Central memory CD4-positive, alpha-beta T cell (primary cell): ENCODE data around the gene ZNF726.
"Not testable (repeated sequence)": the region's sequence is repeated elsewhere in the genome, so short reads cannot be mapped to it uniquely, and the experiment has no call there.

ENCODE experiments used
- DNase-seq: peaks from one replicate; pipeline ENCODE4 v3.0.0; 2022
- total RNA-seq, 3 experiments: gene quantifications; one replicate each; lab custom pipeline; 2026; lab: John Stamatoyannopoulos, UW

The ZNF726 gene
- total RNA-seq: 2.9 to 5.8 (median 5.5) reads per million in 3 experiments

DNA sequence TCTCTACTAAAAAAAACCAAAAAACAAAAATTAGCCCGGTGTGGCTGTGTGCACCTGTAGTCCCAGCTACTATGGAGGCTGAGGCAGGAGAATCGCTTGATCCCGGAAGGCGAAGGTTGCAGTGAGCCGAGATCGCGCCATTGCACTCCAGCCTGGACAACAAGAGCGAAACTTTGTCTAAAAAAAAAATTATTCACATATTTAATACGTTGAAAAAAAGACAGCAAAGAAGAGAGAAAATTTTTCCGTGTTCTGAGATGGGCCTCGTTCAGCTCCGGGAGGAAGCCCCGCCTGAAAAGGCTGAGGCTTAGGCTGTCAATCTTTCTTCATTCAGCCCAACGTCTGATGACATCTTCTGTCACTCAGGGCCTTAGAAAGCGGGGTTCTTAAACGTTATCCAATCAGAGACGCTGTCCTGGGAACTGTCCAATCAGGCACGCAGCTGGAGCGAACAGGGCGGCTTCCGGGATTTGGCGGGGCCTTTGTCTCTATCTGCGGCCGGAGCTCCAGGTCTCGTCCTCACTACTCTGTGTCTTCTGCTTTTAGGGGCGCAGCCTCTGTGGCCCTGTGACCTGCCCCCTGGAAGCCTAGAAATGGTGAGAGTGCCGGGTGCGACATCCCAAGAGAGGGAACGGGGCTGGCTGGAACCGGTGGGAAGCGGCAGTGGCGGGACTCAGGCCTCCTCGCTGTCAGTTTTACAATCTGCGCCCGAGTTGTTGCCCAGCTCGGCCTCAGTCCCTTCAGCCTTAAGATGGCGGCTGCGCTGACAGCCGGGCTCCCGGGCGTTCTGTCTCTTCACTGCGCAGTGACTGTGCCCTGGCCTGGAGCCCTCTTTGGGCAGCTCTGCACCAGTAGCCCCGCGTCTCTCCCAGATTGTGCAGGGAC lies at the start of gene ZNF726:
TSS of gene ZNF726 (plus strand) at position 485 of the 885 bp plus-strand sequence. CDS start at position 594, 109 bp downstream.
- DNase-seq: peak; percentile 86

DNA sequence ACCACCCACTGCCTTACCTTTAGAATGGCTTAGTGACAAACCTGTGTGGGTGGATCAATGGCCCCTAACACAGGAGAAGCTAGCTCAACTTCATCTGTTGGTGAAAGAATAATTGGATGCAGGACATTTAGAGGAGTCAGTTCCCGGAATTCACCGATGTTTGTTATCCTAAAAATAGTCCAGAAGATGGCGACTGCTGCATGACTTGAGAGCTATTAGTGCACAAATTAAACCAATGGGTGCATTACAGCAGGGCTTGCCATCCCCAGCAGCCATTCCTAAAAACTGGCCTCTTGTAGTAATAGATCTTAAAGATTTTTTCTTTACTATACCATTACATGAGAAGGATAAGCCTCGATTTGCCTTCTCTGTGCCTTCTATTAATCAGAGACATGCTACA lies 46.8 kb upstream of the ZNF726 start:
- no peak for DNase-seq

DNA sequence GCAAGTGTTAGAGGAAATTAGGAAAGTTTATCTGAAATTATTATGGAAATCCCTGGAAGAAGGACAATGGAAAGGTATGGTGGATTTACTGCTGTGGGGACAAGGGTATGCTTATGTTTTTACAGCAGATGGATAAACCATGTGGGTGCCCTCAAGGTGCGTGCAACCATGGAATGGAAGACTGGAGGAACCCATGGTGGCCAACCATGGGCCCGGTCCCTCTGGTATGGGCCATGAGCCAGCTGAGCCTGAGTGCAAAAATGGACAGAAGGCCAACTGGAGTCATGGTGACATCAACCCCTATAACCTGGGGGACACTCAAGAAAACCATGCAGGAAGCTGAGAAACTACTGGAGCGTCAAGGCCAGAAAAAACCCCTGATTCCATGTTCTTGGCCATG lies 46.1 kb upstream of the ZNF726 start:
- DNase-seq: no peak

DNA sequence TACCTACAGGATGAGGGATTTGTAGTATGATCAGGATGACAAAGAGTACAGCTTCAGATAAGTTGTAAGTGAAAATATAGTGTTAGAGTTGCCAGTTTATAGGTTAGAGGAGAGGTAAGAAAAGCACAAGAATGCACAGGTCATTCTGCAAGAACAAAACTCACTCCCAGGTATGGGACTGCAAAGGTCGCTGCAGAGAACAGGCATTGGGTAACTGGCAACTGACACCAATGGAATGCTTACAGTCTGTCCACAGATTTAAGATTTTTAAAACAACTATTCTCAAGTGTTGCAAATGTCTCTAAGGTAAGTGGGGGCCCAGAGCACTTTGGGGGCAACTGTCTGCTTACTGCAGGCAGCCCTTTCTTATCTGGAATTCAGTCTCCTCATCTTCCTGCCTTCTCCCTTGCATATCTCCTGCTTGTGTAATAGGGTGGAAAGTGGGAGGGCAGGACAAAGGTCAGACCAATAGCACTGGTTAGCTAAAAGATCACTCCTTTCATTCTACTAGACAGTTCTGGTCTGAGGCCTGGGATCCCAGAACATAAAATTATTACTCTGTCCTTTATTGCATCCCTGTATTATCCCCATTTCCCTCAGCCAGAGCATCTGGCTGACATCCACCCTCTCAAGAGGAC lies 42.3 kb upstream of the ZNF726 start:
- no peak for DNase-seq

DNA sequence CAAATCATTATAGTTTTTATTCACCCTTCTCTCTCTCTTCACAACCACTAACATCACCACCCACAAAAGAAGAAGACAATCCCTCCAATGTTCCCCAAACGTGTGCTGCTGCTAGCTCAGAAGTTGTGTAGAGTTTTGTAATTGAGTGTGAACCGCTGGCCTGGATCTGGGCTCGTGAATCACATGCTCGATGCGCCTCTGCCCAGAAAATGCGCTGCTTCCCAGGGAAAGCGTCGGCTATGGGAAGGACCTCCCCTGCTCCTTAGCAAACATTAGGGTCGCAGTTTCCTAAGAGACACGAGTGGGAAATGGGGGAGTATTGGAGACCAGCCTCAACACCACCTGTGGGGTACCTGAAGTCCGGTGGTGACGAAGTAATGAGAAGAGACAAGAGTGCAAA lies 38.4 kb upstream of the ZNF726 start:
- no peak for DNase-seq

DNA sequence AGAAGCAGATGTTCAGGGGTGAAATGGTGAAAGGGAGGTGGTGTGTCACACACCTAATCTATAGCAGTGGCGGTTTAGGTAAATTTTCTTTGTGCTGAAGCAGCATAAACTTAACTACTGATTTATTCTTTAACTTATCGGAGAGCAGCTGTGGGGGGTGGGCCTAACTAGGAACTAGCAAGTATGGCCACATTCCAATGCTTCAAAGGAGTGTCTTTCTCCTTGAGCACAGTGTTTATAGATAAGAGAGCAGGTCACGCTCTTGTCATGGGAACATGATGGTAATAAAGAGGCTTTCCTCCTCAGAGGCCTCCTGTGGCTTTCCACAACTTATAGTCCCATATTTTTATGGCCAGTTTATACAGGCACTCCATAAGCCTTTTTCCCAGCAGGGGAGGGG lies 37.9 kb upstream of the ZNF726 start:
- DNase-seq: not testable (repeated sequence)

DNA sequence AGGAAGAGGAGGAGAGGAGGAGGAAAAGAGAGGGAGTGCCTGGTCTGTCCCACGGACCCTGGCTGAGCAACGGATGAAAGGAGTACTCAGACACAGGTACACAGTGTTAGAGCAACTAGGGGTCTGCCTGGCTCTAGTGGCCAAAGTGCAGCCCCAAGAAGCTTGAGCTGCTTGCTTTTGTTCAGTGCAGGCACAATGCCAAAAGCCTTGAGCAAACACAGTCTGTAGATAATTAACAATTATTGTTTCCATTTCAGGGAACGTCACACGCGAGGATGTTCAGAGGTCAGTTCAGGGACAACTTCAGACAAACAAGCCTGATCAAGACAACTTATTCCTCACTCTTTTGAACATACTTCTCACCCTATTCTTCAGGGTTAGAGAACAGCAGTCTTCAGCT lies 32.2 kb upstream of the ZNF726 start:
- no peak for DNase-seq

DNA sequence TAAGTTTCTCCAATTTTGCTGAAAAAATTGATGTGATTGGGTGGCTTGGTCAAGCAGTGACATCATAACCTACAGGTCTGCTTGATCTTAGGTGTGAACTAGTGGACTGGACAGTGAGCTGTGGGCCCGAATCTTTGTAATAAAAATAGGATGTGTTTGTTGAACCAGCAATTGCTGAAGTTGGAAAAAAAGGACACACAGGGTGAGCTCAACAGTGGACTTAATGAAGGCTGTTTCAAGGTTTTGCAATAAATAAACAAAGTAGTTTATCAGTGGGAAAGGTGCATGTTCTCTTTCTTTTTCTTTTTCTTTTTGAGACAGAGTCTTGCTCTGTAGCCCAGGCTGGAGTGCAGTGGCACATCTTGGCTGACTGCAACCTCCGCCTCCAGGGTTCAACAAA lies 30.3 kb upstream of the ZNF726 start:
- no peak for DNase-seq

DNA sequence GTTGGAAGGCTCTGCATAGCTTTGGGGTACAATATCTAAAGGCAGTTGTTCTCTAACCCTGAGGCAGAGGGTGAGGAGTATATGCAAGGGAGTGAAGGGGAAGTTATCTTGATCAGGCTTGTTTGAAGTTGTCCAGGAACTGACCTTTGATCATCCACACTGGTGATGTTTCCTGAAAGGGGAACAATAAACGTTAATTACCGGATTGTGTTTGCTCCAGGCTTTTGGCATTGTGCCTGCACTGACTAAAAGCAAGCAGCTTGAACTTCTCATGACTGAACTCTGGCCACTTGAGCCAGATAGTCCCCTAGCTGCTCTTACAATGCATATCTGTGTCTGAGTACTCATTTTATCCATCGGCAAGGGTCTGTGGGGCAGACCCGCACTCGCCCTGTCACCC lies 27.0 kb upstream of the ZNF726 start:
- DNase-seq: no peak

DNA sequence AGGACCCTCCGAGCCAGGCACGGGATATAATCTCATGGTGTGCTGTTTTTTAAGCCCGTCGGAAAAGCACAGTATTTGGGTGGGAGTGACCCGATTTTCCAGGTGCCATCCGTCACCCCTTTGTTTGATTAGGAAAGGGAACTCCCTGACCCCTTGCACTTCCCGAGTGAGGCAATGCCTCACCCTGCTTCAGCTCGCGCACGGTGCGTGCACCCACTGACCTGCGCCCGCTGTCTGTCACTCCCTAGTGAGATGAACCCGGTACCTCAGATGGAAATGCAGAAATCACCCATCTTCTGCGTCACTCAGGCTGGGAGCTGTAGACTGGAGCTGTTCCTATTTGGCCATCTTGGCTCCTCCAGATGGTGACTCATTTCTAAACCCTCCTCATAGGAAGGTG lies 18.6 kb upstream of the ZNF726 start:
- not testable (repeated sequence) for DNase-seq

DNA sequence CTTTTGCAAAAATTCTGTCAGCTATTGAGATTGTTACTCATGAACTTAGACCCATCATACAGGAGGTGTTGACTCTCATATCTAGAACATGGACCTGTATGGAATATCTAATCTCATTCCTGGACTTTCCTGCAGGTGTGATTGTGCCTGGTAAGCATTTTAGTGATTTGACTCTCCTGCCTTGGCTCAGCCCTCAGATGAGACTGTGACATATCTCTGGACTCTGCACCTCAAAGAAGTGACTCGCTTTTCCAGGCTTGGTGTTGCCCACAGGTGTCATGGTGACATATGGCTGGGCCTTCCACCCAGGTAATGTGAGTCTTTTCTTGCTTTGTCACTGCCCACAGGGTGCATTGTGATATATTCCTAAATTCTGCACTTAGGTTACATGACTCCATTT lies 17.8 kb upstream of the ZNF726 start:
- DNase-seq: no peak

DNA sequence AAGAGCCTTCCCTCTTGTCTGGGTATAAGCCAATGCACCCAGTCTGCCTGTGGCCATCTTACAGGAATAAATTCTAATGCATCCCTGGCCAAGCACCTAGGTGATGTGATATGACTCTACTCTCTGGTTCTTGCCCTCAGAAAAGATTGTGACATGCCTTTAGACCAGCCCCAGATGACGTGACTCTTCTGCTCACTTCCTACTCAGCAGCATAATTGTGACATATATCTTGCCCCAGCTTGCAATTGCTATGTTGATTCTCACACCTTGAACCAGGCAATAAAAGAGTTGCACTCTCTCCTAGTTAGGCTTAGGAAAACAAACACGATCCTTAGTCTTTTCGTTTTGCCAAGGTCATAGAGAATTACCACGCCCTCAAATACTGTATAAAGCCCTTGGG lies 13.3 kb upstream of the ZNF726 start:
- DNase-seq: no peak

DNA sequence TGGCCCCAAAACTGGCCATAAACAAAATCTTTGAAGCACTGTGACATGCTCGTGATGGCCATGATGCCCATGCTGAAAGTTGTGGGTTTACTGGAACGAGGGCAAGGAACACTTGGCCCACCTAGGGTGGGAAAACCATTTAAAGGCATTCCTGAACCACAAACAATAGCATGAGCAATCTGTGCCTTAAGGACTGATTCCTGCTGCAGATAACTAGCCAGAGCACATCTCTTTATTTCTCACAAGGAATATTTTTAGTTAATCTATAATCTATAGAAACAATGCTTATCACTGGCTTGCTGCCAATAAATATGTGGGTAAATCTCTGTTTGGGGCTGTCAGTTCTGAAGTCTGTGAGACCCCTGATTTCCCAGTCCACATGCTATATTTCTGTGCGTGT lies 10.3 kb upstream of the ZNF726 start:
- DNase-seq: no peak

DNA sequence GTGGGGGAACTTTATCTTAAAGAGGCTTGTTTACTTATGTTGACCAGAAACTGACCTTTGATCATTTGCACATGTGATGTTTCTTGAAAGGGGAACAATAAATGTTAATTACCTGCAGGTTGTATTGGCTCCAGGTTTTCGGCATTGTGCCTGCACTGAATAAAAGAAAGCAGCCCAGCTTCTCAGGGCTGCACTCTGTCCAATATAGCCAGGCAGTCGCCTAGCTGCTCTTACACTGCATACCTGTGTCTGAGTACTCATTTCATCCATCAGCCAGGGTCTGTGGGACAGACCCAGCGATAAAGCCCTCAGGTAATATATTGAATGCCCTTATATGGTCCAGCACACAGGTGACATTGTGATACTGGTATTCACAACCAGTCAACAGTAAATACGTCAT lies 8.9 kb upstream of the ZNF726 start:
- DNase-seq: no peak

DNA sequence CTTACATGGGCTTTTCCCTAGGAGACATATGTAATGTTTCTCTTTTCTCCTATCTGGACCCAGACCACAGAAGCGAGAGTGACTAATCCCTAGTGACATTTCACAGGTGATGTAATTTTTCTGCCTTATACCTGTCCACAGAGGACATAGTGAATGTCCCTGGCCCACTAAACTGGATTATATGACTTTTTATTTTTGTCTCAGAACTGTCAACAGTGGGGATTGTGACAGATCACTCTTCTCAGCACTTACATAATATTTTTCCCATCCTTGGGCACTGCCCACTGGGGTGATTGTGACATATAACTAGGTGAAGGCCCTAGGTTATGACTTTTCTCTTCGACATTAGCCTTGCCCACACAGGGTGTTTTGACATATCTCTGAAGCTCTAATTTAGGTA lies 7.9 kb upstream of the ZNF726 start:
- no peak for DNase-seq

DNA sequence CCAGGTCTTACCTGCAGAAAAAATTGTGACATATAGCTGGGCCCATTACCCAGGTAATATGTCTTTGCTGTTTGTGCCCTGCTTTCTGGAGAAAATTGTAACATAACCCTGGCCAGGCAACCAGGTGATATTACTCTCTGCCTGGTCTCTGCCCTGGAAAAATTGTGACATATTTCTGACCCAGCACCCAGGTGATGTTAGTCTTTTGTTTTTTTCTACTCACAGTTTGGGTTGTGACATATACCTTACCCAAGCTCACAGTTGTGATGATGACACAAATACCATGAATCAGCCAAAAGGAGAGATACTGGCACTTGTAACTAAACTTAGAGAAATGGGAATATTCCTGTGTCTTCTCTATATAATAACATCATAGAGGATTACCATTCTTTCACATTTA lies 6.5 kb upstream of the ZNF726 start:
- DNase-seq: no peak

DNA sequence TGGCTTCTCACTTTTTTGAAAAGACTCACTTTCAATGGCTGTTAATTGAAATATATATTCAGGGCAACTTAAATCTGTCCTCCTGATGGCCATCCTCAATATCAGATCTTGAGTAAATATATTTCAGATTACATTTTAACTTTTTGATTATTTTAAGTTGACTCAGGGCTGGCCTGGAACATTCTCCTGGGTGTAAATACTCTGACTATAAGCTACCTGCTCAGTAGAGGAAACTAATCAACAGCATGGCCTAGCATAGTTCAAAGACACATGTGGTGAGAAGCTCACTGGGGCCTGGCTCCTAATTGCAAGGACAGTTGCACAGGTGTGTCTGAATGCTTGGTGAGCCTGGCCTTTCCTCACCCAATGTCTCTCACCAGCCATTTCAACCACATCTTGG lies 5.5 kb upstream of the ZNF726 start:
- no peak for DNase-seq

DNA sequence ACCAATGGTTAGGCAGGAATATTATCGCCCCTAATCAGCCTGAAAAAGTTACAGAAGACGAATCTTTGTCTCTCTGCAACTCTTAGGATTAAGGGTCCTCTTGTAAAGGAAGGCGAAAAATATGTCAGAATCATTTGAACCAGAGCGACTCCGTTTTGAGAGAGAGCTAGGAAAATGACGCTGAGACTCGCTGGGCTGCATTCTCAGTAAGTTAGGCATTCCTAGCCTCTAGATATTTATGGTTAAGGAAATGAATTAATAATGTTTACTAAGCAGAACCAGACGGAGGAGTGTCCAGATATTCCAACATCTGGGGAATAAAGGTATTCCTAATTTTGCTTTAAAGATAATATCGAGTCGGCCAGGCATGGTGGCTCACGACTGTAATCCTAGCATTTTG lies 755 bp upstream of the ZNF726 start:
- no peak for DNase-seq

DNA sequence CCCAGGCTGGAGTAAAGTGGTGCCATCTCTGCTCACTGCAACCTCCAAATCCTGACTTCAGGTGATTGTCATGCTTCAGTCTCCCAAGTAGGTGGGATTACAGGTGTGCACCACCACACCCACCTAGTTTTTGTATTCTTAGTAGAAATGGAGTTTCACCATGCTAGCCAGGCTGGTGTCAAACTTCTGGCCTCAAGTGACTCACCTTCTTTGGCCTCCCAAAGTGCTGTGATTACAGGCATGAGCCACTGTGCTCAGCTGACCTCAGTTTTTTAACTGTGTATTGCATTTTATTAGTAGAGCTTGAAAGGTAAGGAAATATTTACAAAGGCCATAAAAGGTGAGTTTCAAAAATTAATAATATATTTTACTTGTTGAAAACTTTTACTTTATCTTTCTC lies 2.3 kb downstream of the ZNF726 start:
- no peak for DNase-seq

DNA sequence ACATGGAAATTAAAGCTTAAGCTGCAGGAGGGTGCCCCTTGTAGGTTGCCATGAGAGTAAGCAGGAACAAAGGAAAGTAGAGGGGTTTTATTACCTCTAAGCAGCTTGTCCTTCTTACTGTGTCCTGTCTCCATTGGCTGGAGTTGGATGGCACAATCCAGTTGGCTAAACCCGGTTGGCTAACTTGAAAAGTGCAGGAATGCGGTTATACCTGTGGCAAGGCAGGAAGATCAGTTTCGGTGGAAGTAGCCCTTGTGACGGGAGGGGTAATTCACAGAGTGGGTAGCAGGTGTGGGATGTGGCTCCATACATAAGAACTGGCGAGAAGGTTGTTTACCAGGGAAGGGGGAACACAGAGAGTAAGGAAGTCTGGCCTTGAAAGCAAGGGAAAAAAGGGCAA lies 3.2 kb downstream of the ZNF726 start:
- DNase-seq: no peak

DNA sequence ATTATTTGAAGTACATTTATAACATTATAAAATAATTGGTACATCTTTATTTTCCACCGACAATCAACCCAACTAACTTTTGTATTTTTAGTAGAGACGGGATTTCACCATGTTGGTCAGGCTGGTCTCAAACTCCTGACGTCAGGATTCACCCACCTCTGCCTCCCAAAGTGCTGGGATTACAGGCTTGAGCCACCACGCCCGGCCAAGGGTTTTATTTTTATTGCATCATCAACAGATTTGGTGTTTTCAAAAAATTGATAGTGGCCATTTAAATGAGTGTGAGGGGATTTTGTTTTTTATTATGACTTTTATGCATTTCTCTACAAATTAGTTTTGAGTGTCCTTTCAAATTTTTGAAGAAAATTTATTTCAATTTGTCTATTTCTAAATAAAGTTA lies 10.6 kb downstream of the ZNF726 start:
- no peak for DNase-seq

DNA sequence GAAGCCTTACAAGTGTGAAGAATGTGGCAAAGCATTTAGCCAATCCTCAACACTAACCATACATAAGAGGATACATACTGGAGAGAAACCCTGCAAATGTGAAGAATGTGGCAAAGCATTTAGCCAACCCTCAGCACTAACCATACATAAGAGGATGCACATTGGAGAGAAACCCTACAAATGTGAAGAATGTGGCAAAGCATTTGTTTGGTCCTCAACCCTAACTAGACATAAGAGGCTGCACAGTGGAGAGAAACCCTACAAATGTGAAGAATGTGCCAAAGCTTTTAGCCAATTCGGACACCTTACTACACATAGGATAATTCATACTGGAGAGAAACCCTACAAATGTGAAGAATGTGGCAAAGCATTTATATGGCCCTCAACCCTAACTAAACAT lies 18.2 kb downstream of the ZNF726 start:
- no peak for DNase-seq

DNA sequence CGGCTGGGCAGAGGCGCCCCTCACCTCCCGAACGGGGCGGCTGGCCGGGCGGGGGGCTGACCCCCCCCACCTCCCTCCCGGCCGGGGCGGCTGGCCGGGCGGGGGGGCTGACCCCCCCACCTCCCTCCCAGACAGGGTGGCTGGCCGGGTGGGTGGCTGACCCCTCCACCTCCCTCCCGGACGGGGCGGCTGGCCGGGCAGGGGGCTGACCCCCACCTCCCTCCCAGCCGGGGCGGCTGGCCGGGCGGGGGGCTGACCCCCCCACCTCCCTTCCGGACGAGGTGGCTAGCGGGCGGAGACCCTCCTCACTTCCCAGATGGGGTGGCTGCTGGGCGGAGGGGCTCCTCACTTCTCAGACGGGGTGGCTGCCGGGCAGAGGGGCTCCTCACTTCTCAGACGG lies 22.3 kb downstream of the ZNF726 start:
- DNase-seq: not testable (repeated sequence)

DNA sequence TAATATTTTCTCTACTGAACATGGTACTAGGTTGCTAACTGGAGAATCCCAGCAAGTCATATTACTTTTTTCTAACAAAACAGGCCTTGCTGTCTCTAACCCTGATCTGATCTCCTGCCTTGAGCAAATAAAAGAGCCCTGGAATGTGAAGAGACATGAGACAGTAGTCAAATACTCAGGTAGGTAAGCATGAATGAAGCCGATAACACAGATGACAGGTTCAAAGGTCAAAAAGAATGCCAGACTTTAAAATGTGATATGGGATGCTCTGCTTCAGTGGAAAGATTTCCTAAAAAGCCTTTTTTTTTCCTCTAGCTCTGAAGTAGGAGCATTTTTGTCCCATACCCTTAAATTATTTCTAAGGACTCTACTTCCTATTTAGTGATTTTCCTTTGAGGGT lies 28.7 kb downstream of the ZNF726 start:
- DNase-seq: no peak

DNA sequence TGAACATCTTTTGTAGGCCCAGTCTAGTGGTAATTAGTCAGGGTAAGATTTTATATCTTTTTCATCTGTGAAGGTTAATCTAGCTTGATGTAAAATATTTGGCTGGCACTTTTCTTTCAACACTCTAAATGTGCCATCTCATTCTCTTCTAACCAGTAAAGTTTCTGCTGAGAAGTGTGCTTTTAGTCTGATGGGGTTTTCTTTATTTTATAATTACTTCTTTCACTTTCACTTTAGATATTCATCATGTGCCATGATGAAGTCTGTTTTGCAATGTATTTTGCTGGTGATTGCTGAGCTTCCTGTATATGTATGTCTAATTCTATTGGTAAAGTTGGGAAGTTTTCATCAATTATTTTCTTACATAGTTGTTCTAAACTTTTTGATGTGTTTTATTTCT lies 31.9 kb downstream of the ZNF726 start:
- DNase-seq: no peak
